Muscle of arm (tissue), 12 donors: Measurements from ENCODE around the gene COL27A1. TPM values are rescaled to one million over a fixed set of nuclear protein-coding genes. Genes with fewer than 3 reads are reported as not detected.

ENCODE experiments used
- DNase-seq: peaks from one replicate; pipeline ENCODE4 v3.0.0-alpha.2; 2013
- polyA plus RNA-seq, 12 donors: library from polyadenylated mRNA; unstranded; fragments of 120-200 nt; gene quantifications; one replicate each; pipeline ENCODE4 v1.2.1, GENCODE V29; 2013; ENCODE audit not compliant: insufficient read length in 12 of 12

Gene COL27A1
- polyA plus RNA-seq, 12 donors: 26.0 to 124 (median 34.1) TPM

GRCh38 chr9:114166614-114167572, 11.6 kb downstream of the COL27A1 start:
- DNase-seq: no peak

DNA sequence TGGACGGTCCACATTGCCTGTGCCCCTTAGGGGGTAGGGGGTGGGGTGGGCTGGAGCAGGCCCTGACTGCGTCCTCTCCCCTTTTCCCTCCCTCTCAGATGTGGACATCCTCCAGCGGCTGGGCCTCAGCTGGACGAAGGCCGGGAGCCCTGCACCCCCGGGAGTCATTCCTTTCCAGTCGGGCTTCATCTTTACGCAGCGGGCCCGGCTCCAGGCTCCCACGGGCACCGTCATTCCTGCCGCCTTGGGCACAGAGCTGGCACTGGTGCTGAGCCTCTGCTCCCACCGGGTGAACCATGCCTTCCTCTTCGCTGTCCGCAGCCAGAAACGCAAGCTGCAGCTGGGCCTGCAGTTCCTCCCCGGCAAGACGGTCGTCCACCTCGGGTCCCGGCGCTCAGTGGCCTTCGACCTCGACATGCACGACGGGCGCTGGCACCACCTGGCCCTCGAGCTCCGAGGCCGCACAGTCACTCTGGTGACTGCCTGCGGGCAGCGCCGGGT, 12.3 kb downstream of the COL27A1 start:
- DNase-seq: no peak

- no peak for DNase-seq
Measured at GRCh38 chr9:114168281-114169028, 13.1 kb downstream of the COL27A1 start.

GRCh38 chr9:114169029-114169951, 14.0 kb downstream of the COL27A1 start:
- DNase-seq: peak; percentile 75

DNA sequence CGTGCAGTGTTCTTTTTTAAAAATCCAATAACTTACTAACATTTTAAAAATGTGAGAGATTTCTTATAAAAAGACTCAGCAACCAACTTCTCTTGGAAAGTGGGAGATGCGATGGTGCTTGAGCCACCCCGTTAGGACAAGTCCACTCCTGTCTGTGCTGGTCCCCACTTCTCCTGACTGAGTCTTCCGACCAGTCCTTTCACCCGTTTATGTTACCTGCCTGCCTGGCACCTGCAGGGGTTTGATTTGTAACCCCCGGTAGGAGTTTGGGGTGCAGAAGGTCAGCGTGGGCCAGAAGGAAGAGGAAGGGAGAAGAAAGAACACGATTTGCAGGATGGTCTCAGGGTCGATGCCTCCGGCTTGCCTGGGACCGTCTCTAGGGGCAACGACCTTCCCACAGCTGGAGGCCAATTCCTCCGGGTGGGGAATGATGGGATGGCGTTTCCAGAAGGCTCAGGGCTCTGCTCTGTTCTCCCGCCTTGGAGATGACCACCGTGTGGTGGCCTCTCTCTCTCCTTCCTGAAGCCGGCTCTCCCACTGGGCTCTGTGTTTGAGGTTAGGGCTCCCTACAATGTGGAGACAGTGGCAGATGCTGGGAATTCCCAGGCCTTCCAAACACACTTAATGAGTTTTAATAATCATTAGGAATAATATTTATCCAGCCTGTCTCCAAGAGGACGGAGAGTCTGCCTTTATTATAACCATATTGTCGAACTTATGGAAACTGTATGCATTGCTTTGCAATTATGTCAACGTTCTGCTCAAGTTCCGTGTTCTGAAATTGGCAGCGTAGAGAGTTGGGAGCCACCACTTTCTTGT, 14.8 kb downstream of the COL27A1 start:
- DNase-seq: peak; percentile 90

DNA sequence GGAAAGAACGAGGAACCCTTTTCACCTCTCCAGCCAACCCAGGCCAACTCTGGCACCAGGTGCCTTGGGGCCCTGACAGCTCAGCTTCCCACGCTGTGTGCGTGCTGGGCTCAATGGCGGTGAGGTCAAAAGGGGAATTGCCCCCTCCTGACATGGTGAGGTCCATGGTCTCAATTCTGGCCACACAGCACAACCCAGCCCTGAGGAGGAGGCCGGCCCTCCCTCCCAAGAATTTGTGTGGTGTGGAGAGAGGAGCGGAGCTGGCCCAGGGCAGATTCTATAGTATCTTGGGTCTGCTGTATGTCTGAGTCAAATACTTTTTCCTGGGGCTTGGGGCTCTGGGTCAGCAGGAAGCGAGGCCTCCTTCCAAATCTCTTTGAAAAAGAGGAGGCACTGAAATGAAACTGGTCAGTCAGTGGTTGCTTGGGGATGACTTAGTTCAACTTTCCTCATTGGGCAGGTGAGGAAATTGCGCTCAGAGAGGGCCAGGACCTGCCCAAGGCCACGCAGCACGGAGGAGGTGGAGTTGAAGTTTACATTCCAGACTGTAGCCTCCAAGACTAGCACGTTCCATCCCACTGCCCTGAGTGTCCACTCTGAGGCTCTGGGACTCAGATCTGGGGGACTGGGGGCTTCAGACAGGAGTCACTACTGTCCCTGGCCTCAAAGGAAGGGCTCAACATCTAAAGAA, 15.6 kb downstream of the COL27A1 start:
- DNase-seq: no peak

GRCh38 chr9:114171500-114171899, 16.2 kb downstream of the COL27A1 start:
- DNase-seq: no peak

GRCh38 chr9:114172981-114173833, 17.9 kb downstream of the COL27A1 start:
- DNase-seq: peak; percentile 75

- DNase-seq: no peak
Measured at GRCh38 chr9:114174557-114174875, 19.2 kb downstream of the COL27A1 start.

GRCh38 chr9:114174876-114175771, 19.8 kb downstream of the COL27A1 start:
- peak; percentile 80 for DNase-seq

- no peak for DNase-seq
Measured at GRCh38 chr9:114176624-114177291, 21.4 kb downstream of the COL27A1 start.

- DNase-seq: no peak
Measured at GRCh38 chr9:114177423-114178064, 22.2 kb downstream of the COL27A1 start.

DNA sequence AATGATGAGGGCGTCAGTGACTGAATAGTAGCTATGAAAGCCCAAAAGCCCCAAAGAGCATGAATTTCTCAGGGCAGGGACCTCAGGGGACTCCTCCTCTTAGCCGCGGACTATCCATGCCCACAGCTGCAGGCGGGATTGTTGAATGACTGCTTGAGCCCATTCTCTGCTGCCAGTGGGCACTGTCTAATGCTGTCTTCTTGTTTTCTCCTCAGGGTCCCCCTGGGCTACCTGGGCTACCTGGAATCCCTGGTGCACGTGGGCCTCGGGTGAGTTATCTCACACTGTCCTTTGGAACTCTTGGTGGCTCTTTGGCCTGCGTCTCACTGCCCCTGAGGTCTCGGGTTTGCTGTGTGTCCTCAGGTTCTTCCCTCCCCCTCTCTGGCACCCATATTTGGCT, 22.7 kb downstream of the COL27A1 start:
- DNase-seq: no peak

DNA sequence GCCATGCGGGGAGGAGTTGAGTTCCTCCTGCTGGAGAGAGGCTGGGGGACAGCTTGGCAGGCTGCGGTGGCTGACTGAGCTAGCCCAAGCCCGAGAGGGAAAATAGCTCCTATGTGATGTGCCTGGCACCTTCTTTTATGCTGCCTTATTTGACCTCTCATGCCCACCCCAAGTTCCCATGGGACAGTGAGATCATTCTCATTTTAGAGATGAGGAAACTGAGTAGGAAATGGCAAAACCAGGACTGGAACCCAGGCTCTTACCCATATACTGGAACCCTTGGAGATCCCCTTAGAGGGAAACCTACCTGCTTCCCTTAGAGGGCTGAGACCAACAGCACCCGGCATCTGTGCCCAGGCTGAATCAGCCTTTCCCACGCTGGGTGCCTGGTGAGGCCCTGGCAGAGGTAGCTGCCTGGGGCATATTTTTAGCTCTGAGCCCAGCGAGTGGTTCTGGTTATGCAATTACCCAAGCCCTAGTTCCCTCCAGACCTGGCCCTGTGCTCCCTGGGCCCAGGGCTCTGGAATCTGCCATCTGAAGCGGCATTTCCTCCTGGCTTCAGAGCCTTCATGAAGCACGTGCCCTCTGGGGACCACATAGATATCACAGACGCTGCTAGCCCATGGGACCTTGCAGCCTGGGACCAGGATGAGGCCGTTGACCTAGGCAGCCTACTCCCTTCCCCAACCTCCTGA, 23.6 kb downstream of the COL27A1 start:
- DNase-seq: no peak

GRCh38 chr9:114179516-114179915, 24.2 kb downstream of the COL27A1 start:
- no peak for DNase-seq
